Suprapubic skin (tissue), 4 donors: ENCODE measurements around the gene FSCN2. TPM values are rescaled to one million over a fixed set of nuclear protein-coding genes. Genes with fewer than 3 reads are reported as not detected.

ENCODE experiments used
- DNase-seq, 2 donors: peaks; one replicate each; pipeline ENCODE4 v3.0.0-alpha.2; 2019; ENCODE audit warnings: low spot score in 2 of 2
- H3K27ac ChIP-seq: fragments of 200-600 bp; sonication (generic); one replicate; pipeline ENCODE4 v1.5.1; 2019
- H3K27me3 ChIP-seq: fragments of 200-600 bp; sonication (generic); one replicate; pipeline ENCODE4 v1.5.1; 2019
- H3K36me3 ChIP-seq: fragments of 200-600 bp; sonication (generic); one replicate; pipeline ENCODE4 v1.5.1; 2019
- H3K4me1 ChIP-seq: fragments of 200-600 bp; sonication (generic); one replicate; pipeline ENCODE4 v1.5.1; 2019
- H3K4me3 ChIP-seq: fragments of 200-600 bp; sonication (generic); one replicate; pipeline ENCODE4 v1.5.1; 2019; ENCODE audit warnings: mild to moderate bottlenecking
- H3K9me3 ChIP-seq: fragments of 200-600 bp; sonication (generic); one replicate; pipeline ENCODE4 v1.5.1; 2019
- EP300 ChIP-seq: sonication (generic); formaldehyde crosslinking; IDR thresholded peaks from one replicate; pipeline ENCODE4 v1.6.1; 2017; ENCODE audit warnings: antibody characterized with exemption
- POLR2A ChIP-seq, 2 donors: fragments of 450-650 bp; IDR thresholded peaks; one replicate each; pipeline ENCODE4 v1.6.1; 2017; ENCODE audit warnings: antibody characterized with exemption in 2 of 2, mild to moderate bottlenecking in 2 of 2, moderate library complexity in 2 of 2
- POLR2AphosphoS5 ChIP-seq, 3 donors: sonication (generic); formaldehyde crosslinking; IDR thresholded peaks; one replicate each; pipeline ENCODE4 v1.6.1; 2017; ENCODE audit warnings: antibody characterized with exemption in 3 of 3
- WGBS: methylation state at CpG from one replicate; pipeline ENCODE4 v1.1.5; 2018; 5-methylcytosine and 5-hydroxymethylcytosine counted together
- total RNA-seq, 4 donors: library from RNA; depleted of rRNA; stranded (reverse); fragments of >200 nt; gene quantifications; one replicate each; pipeline ENCODE4 v1.1.0, GENCODE V29; 2016
- TF ChIP-seq, protein P1 (sequence below), 2 donors: fragments of 200-600 bp in 1 of 2; fragments of 450-650 bp in 1 of 2; sonication (generic) in 1 of 2; IDR thresholded peaks; one replicate each; pipeline ENCODE4 v1.5.1; 2016 to 2019; ENCODE audit warnings: antibody characterized with exemption in 2 of 2, mild to moderate bottlenecking in 1 of 2, moderate library complexity in 1 of 2

Gene FSCN2
- total RNA-seq, 4 donors from 2014 or later = 0.52 to 4.7 (median 3.3) TPM

DNA sequence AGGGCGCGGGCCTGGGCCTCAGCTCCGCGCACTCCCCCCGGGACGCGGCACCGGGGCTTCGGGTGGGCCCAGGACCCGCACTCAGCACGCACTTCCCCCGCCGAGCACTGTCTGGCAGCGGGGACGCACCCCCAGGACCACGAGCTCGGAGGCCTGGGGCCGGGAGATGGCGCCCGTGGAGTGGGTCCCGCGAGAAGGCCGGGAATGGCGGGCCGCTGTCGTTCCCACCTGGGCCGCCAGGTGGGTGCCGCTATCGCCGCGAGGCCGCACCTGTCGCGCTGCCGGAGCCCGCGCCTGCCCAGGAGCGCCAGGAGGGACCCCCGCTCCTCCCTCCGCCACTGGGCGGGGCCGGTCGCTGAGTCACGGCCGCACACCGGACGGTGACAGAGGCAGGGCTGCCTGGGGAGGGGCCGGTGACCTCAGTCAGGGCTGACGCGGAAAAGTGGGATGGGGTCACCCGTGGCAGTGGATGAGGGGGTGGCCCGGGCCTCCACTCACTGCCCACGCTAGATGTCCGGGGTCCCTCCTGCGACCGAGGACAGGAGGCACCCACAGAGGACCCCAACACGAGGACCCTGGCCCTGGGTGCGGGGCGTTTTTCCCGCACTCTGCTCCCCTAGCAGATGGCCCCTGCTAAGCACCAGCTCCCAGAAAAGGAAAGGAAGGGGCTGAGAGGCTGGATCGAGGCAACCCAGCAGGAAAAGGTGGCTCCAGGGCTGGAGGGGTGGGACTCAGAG lies 8.7 kb upstream of the FSCN2 start:
- Histone ChIP-seq H3K4me3 (peak overlapping the region; percentile 70), H3K27ac (peak overlapping the region; percentile 71), H3K9me3 (no peaks in the 10 kb centered on the region), H3K4me1 (peaks cover 62% of the 10 kb centered on the region), H3K27me3 (peaks cover 6% of the 10 kb centered on the region), H3K36me3 (no peaks in the 10 kb centered on the region)
- TF ChIP-seq, protein P1, sequence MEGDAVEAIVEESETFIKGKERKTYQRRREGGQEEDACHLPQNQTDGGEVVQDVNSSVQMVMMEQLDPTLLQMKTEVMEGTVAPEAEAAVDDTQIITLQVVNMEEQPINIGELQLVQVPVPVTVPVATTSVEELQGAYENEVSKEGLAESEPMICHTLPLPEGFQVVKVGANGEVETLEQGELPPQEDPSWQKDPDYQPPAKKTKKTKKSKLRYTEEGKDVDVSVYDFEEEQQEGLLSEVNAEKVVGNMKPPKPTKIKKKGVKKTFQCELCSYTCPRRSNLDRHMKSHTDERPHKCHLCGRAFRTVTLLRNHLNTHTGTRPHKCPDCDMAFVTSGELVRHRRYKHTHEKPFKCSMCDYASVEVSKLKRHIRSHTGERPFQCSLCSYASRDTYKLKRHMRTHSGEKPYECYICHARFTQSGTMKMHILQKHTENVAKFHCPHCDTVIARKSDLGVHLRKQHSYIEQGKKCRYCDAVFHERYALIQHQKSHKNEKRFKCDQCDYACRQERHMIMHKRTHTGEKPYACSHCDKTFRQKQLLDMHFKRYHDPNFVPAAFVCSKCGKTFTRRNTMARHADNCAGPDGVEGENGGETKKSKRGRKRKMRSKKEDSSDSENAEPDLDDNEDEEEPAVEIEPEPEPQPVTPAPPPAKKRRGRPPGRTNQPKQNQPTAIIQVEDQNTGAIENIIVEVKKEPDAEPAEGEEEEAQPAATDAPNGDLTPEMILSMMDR (IDR thresholded peaks at IDR 0.05) = peak; percentile 54 to 75
- TF ChIP-seq POLR2A (IDR thresholded peaks at IDR 0.05) (no peak), POLR2AphosphoS5 (IDR thresholded peaks at IDR 0.05) (no peak)
- 17% methylated on average over 1 of the region's 61 CpGs for WGBS
- DNase-seq = peak in 1 of 2 donors; percentile 74

DNA sequence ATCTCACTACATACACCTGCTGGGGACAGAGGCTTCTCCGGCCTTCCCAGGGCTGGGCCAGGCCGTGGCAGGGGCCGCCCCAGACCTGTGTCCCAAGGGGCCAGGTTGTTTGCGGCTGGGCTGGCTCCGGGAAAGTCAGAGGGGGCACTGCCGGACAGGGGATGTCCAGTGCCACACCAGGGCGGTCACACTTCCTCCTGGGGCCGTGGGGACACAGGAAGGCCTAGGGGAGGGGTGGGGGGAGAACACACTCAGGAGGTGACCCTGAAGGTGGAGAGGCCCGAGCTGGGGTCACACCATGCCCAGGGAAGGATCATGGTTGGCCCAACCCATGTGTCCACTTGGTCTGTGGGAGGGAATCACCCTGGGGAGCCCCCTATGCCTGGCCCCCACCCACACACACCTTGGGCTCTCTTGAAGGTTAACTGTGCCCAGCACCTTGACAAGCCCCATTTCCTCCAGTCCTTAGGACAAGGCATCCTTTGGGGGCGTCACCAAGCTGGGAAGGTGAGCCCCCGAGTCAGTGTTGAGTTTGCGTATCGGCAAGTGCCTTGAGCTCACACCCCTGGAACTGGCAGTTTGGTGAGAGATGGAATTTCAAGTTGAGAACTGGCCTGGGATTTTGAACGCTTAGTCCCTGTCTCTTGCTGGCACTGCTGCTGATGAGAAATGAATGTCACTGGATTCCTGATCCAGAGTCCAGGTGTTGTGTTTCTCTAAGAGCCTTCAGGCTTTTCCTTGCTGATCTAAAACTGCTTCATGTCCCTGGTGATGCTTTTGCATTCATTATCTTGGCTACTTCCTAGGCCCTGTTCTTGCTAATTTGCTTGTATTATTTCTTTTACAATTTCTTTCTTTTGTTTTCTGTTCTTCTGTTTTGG lies 7.9 kb upstream of the FSCN2 start:
- Histone ChIP-seq H3K36me3 (no peaks in the 10 kb centered on the region), H3K9me3 (no peaks in the 10 kb centered on the region), H3K4me1 (peaks cover 56% of the 10 kb centered on the region), H3K27ac (no peak overlapping the region), H3K4me3 (peak overlapping the region; percentile 70), H3K27me3 (peaks cover 6% of the 10 kb centered on the region)
- 53% methylated on average over 3 of the region's 14 CpGs for WGBS
- no peak for DNase-seq
- TF ChIP-seq POLR2AphosphoS5 (IDR thresholded peaks at IDR 0.05) (no peak), POLR2A (IDR thresholded peaks at IDR 0.05) (no peak), EP300 (no peak)
- TF ChIP-seq, protein P1 (IDR thresholded peaks at IDR 0.05) = no peak

DNA sequence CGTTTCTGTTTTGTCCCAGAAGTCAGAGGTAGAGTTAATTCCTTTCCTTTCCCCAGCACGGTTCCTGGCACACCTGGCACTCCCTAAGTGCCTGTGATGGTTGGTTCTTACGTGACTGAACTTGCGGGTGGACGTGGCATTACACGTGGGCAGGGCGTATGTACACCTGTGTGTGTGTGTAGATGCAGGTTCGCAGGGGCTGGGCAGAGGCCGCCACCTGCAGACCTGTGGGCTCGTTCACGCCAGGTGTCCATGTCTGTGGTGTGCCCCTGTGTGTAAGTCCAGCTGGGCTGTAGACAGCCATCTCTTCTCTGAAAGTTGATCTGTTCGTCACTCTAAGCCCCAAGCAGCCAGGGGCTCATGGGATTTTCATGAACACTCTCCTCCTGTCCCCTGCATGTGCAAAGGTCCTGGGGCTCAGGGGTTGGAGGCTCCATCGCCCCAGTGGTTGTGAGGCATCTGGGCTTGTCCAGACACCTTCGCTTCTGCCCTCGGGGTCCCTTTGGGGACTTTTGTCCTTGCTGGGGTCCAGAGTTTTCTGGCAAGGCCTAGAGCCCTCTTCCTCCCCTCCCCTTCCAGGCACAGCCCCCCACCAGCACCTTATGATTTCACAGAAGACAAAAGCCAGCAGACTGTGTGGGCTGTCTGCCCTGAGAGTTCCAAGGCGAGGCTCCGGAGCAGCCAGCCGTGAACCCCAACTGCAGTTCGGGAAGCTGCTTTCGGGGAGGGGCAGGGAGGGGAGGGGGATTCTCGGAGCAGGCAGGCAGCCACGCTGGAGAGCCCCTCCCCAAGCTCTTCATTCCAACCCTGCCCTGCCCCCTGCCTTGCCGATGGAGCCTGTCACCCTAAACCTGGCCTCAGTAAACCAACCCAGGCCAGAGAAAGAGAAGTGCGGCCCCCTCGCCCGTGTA lies 5.4 kb upstream of the FSCN2 start:
- Histone ChIP-seq H3K4me1 (peaks cover 35% of the 10 kb centered on the region), H3K27ac (no peak overlapping the region), H3K9me3 (no peaks in the 10 kb centered on the region), H3K27me3 (peaks cover 19% of the 10 kb centered on the region), H3K4me3 (no peak overlapping the region), H3K36me3 (no peaks in the 10 kb centered on the region)
- TF ChIP-seq EP300 (no peak), POLR2AphosphoS5 (IDR thresholded peaks at IDR 0.05) (no peak), POLR2A (IDR thresholded peaks at IDR 0.05) (no peak)
- TF ChIP-seq, protein P1 (IDR thresholded peaks at IDR 0.05) = no peak
- 90% methylated on average over 4 of the region's 26 CpGs for WGBS
- no peak for DNase-seq

DNA sequence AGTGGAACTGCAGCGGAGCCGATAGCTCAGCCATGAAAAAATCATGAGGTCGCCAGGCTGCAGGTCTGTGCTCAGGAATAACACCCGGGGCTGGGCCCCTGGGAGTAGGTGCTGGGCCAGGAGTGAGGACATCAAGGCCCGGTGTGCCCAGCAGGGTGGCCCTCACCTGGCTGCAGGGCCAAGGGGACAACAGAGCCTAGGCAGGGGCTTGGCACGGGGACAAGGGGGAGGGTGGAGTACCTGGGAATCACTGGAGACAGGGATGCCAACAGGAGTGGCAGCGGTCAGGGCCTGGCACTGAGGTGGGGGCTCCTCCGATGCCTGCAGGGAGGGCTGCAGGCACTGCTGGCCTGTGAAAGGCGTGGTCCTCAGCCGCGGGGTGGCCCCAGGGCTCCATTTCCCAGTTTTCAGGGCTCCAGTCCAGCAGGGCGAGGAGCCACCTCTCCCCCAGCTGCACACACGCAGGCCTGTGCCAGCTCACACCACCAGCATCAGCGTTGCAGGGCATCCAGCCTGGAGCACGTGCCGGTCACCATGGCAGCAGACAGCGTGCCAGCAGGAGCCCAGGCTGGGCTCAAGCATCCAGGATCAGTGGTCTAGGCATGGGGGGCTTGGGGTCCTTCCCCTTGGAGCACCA lies 4.7 kb upstream of the FSCN2 start:
- TF ChIP-seq POLR2AphosphoS5 (IDR thresholded peaks at IDR 0.05) = no peak
- TF ChIP-seq, protein P1 (IDR thresholded peaks at IDR 0.05) = peak in 1 of 2 donors; percentile 21
- WGBS = 4% methylated on average over 5 of the region's 17 CpGs
- Histone ChIP-seq H3K4me1 (peaks cover 34% of the 10 kb centered on the region), H3K27me3 (peaks cover 25% of the 10 kb centered on the region), H3K36me3 (no peaks in the 10 kb centered on the region), H3K27ac (no peak overlapping the region), H3K9me3 (no peaks in the 10 kb centered on the region), H3K4me3 (no peak overlapping the region)
- DNase-seq = no peak
